ENCODE measurements around the gene NCCRP1.
"Not testable (repeated sequence)": the region's sequence is repeated elsewhere in the genome, so short reads cannot be mapped to it uniquely, and the experiment has no call there.

Gene NCCRP1

DNA sequence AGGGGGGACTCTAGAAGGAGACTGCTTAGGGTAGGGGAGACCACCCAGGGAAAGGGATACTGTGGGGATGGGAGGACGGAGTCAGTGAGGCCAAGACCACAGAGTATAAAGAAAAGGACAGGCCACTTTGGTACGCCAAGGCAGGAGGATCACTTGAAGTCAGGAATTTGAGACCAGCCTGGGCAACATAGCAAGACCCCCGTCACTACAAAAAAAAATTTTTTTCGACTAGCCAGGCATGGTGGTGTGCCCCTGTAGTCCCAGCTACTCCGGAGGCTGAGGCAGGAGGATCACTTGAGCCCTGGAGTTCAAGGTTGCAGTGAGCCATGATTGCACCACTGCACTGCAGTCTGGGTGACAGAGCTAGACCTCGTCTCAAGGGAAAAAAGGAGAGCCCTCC is 41.4 kb downstream of the NCCRP1 start:
- peak overlapping the region; percentile 82 for H3K4me2 ChIP-seq (ENCODE audit: low read depth, low read length, poor library complexity, severe bottlenecking)
- H3F3A ChIP-seq (ENCODE audit: low read depth), result no peaks in the 10 kb centered on the region; the same call in 1 of the 2 replicates
- H3K36me3 ChIP-seq (ENCODE audit: insufficient read depth, low read length), result no peaks in the 10 kb centered on the region
- H3K4me1 ChIP-seq (ENCODE audit: insufficient read depth, low read length, poor library complexity, severe bottlenecking), result peaks cover 56% of the 10 kb centered on the region
- peak overlapping the region; percentile 71 for H3K9ac ChIP-seq (ENCODE audit: low read depth, low read length, poor library complexity, severe bottlenecking)
- no peak overlapping the region for H2AFZ ChIP-seq (ENCODE audit: low read length)
- peak overlapping the region; percentile 74 for H3K4me3 ChIP-seq (ENCODE audit: low read length, poor library complexity, severe bottlenecking)
- H3K9me3 ChIP-seq (ENCODE audit: insufficient read depth, low read depth, low read length), result no peaks in the 10 kb centered on the region
- H3K27me3 ChIP-seq (ENCODE audit: insufficient read depth, low read length, poor library complexity, severe bottlenecking), result no peaks in the 10 kb centered on the region
- no peaks in the 10 kb centered on the region for H4K20me1 ChIP-seq (ENCODE audit: insufficient read depth, low read length, poor library complexity, severe bottlenecking)
- TF ChIP-seq, protein P1, sequence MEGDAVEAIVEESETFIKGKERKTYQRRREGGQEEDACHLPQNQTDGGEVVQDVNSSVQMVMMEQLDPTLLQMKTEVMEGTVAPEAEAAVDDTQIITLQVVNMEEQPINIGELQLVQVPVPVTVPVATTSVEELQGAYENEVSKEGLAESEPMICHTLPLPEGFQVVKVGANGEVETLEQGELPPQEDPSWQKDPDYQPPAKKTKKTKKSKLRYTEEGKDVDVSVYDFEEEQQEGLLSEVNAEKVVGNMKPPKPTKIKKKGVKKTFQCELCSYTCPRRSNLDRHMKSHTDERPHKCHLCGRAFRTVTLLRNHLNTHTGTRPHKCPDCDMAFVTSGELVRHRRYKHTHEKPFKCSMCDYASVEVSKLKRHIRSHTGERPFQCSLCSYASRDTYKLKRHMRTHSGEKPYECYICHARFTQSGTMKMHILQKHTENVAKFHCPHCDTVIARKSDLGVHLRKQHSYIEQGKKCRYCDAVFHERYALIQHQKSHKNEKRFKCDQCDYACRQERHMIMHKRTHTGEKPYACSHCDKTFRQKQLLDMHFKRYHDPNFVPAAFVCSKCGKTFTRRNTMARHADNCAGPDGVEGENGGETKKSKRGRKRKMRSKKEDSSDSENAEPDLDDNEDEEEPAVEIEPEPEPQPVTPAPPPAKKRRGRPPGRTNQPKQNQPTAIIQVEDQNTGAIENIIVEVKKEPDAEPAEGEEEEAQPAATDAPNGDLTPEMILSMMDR (conservative IDR thresholded peaks at IDR 0.05; ENCODE audit: low read length), result no peak
- no peak for TF ChIP-seq EZH2phosphoT487 (IDR thresholded peaks at IDR 0.05; ENCODE audit: borderline replicate concordance)
- no peaks in the 10 kb centered on the region for H3K9me2 ChIP-seq (replicated peaks; ENCODE audit: low read depth, low read length)
- no peaks in the 10 kb centered on the region for H3K79me2 ChIP-seq (ENCODE audit: insufficient read depth, low read length)

DNA sequence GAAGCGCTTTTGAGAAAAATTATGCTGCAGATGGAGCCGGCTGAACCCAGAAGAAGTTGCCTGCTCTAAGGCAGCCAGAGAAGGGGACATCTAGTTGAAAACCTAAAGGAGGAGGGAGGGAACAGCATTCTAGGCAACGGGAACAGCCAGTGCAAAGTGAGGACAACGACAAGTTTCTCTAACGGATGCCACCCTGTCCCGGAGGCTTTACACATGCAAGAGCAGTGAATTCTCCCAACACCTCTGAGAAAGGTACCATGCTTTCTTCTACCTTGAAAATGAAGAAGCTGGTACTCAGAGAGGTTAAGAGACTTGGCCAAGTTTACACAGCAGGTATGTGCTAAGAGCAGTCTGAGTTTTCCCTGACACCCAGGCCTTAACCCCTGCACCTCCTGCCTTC is 42.2 kb downstream of the NCCRP1 start:
- TF ChIP-seq EZH2phosphoT487 (IDR thresholded peaks at IDR 0.05; ENCODE audit: borderline replicate concordance), result no peak
- TF ChIP-seq, protein P1 (conservative IDR thresholded peaks at IDR 0.05; ENCODE audit: low read length), result no peak

DNA sequence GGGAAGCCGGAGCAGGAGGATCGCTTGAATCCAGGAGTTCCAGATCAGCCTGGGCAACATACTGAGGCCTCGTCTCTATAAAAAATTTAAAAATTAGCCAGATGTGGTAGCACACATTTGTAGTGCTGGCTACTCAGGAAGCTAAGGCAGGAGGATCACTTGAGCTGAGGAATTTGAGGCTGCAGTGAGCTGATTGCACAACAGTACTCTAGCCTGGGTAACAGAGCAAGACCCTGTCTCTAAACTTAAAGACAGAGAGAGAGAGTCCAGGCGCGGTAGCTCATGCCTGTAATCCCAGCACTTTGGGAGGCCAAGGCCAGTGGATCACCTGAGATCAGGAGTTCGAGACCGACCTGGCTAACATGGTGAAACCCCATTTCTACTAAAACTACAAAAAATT is 43.7 kb downstream of the NCCRP1 start:
- peak overlapping the region; percentile 38 for H3K9ac ChIP-seq (ENCODE audit: low read depth, low read length, poor library complexity, severe bottlenecking)
- peaks cover 56% of the 10 kb centered on the region for H3K4me1 ChIP-seq (ENCODE audit: insufficient read depth, low read length, poor library complexity, severe bottlenecking)
- no peaks in the 10 kb centered on the region for H3K9me3 ChIP-seq (ENCODE audit: insufficient read depth, low read depth, low read length)
- peak overlapping the region; percentile 24 for H3K4me2 ChIP-seq (ENCODE audit: low read depth, low read length, poor library complexity, severe bottlenecking)
- no peaks in the 10 kb centered on the region for H3K79me2 ChIP-seq (ENCODE audit: insufficient read depth, low read length)
- no peak overlapping the region for H2AFZ ChIP-seq (ENCODE audit: low read length)
- no peaks in the 10 kb centered on the region for H3K9me2 ChIP-seq (replicated peaks; ENCODE audit: low read depth, low read length)
- no peaks in the 10 kb centered on the region; the same call in 1 of the 2 replicates for H3F3A ChIP-seq (ENCODE audit: low read depth)
- H3K27me3 ChIP-seq (ENCODE audit: insufficient read depth, low read length, poor library complexity, severe bottlenecking), result no peaks in the 10 kb centered on the region
- H3K4me3 ChIP-seq (ENCODE audit: low read length, poor library complexity, severe bottlenecking), result no peak overlapping the region
- H3K36me3 ChIP-seq (ENCODE audit: insufficient read depth, low read length), result no peaks in the 10 kb centered on the region
- no peaks in the 10 kb centered on the region for H4K20me1 ChIP-seq (ENCODE audit: insufficient read depth, low read length, poor library complexity, severe bottlenecking)
- TF ChIP-seq, protein P1 (conservative IDR thresholded peaks at IDR 0.05; ENCODE audit: low read length), result no peak
- no peak for TF ChIP-seq EZH2phosphoT487 (IDR thresholded peaks at IDR 0.05; ENCODE audit: borderline replicate concordance)

More for the DNA sequence above, 42.2 kb downstream of the NCCRP1 start:
- Histone ChIP-seq H3K9me3 (ENCODE audit: insufficient read depth, low read depth, low read length) (no peaks in the 10 kb centered on the region), H3K4me3 (ENCODE audit: low read length, poor library complexity, severe bottlenecking) (no peak overlapping the region), H3K36me3 (ENCODE audit: insufficient read depth, low read length) (no peaks in the 10 kb centered on the region), H3K79me2 (ENCODE audit: insufficient read depth, low read length) (no peaks in the 10 kb centered on the region), H4K20me1 (ENCODE audit: insufficient read depth, low read length, poor library complexity, severe bottlenecking) (no peaks in the 10 kb centered on the region), H3K4me2 (ENCODE audit: low read depth, low read length, poor library complexity, severe bottlenecking) (peak overlapping the region; percentile 82), H3K9ac (ENCODE audit: low read depth, low read length, poor library complexity, severe bottlenecking) (peak overlapping the region; percentile 71), H3K27me3 (ENCODE audit: insufficient read depth, low read length, poor library complexity, severe bottlenecking) (no peaks in the 10 kb centered on the region), H3K9me2 (replicated peaks; ENCODE audit: low read depth, low read length) (no peaks in the 10 kb centered on the region), H3K4me1 (ENCODE audit: insufficient read depth, low read length, poor library complexity, severe bottlenecking) (peaks cover 56% of the 10 kb centered on the region), H3F3A (ENCODE audit: low read depth) (no peaks in the 10 kb centered on the region; the same call in 1 of the 2 replicates), H2AFZ (ENCODE audit: low read length) (no peak overlapping the region)

DNA sequence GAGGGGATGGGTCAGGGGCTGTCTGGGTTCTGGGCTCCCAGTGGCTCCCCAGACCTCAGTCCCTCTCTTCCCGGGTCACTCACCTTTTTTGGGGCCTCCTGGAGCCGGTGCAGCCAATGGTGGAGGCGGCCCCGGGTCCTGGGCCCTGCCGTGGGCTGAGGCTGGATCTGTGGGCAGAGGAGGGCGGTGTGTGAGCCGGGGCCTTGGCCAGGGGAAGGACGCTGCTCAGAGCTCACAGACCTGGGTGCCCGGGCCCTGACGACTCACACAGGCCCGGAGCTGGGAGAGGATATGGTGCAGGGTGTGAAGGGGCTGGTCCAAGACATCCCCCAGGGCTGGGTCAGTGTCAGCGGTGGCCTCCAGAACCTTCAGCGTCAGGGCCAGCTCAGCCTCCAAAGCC is 47.0 kb downstream of the NCCRP1 start:
- not testable (repeated sequence) for H3K4me3 ChIP-seq (ENCODE audit: low read length, poor library complexity, severe bottlenecking); H3K9me2 ChIP-seq (replicated peaks; ENCODE audit: low read depth, low read length); H3F3A ChIP-seq (ENCODE audit: low read depth); H3K9me3 ChIP-seq (ENCODE audit: insufficient read depth, low read depth, low read length); H3K9ac ChIP-seq (ENCODE audit: low read depth, low read length, poor library complexity, severe bottlenecking); H4K20me1 ChIP-seq (ENCODE audit: insufficient read depth, low read length, poor library complexity, severe bottlenecking); H2AFZ ChIP-seq (ENCODE audit: low read length); H3K27me3 ChIP-seq (ENCODE audit: insufficient read depth, low read length, poor library complexity, severe bottlenecking); H3K4me2 ChIP-seq (ENCODE audit: low read depth, low read length, poor library complexity, severe bottlenecking); H3K36me3 ChIP-seq (ENCODE audit: insufficient read depth, low read length); H3K79me2 ChIP-seq (ENCODE audit: insufficient read depth, low read length)
- peaks cover 30% of the 10 kb centered on the region for H3K4me1 ChIP-seq (ENCODE audit: insufficient read depth, low read length, poor library complexity, severe bottlenecking)

DNA sequence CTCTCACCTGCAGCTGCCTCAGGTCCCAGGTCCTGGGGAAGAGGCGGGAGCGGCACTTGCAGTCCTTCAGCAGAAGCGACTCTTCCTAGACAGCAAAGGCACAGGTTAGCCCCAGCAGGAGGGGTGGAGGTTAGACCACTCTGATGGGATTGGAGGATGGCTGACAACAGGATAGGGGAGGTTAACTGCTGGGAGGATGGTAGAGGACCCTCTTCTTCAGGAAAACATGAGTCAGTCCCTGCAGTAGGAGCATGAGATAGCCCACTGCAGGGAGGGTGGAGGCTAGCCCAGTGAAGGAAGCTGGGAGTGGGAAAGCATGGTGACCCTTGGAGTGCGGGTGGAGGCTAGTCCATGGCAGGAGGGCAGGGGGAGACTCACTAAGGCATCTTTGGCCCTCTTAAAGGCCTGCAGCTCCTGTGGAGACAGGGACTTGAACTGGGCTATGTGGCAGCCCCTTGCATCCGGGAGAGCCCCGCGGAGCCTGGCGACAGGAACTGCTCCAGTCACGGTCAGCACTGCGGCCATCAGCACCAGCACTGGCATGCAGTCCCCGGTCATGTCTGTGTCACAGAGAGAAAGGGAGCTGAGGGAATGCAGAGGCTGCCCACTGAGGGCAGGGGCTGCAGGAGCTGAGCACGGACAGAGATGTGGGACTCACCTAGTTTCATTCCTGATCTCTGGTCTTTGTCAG is 47.8 kb downstream of the NCCRP1 start, which contains the start of gene IFNL3:
IFNL3 (minus strand) TSS at position 597 of the 691 bp plus-strand sequence; CDS start at position 558, 39 bp downstream.
- H3F3A ChIP-seq (ENCODE audit: low read depth); H3K9ac ChIP-seq (ENCODE audit: low read depth, low read length, poor library complexity, severe bottlenecking); H3K36me3 ChIP-seq (ENCODE audit: insufficient read depth, low read length); H4K20me1 ChIP-seq (ENCODE audit: insufficient read depth, low read length, poor library complexity, severe bottlenecking); H3K4me2 ChIP-seq (ENCODE audit: low read depth, low read length, poor library complexity, severe bottlenecking); H3K4me3 ChIP-seq (ENCODE audit: low read length, poor library complexity, severe bottlenecking); H3K9me2 ChIP-seq (replicated peaks; ENCODE audit: low read depth, low read length); H3K27me3 ChIP-seq (ENCODE audit: insufficient read depth, low read length, poor library complexity, severe bottlenecking); H3K9me3 ChIP-seq (ENCODE audit: insufficient read depth, low read depth, low read length); H2AFZ ChIP-seq (ENCODE audit: low read length); H3K79me2 ChIP-seq (ENCODE audit: insufficient read depth, low read length): not testable (repeated sequence)
- H3K4me1 ChIP-seq (ENCODE audit: insufficient read depth, low read length, poor library complexity, severe bottlenecking), result peaks cover 26% of the 10 kb centered on the region

Measured in Loucy (cell line).